ENCODE results near the gene CLDN10. TPM values are rescaled to one million over a fixed set of nuclear protein-coding genes. Genes with fewer than 3 reads are reported as not detected.

CLDN10 gene
- polyA plus RNA-seq, 1 donor from 2014 or later, result not detected

GRCh38 chr13:95547531-95548167 lies 4.9 kb upstream of the CLDN10 start:
- no peak for TF ChIP-seq POLR2AphosphoS5 (IDR thresholded peaks at IDR 0.05)
- TF ChIP-seq TAF1 (IDR thresholded peaks at IDR 0.05; ENCODE audit: low read depth), result no peak
- no peak for TF ChIP-seq RAD21 (conservative IDR thresholded peaks at IDR 0.05)
- TF ChIP-seq EZH2 (IDR thresholded peaks at IDR 0.05; ENCODE audit: borderline replicate concordance, insufficient read depth, low read length, poor library complexity, severe bottlenecking), result no peak
- no peak for TF ChIP-seq EP300 (conservative IDR thresholded peaks at IDR 0.05; ENCODE audit: poor library complexity, severe bottlenecking)
- TF ChIP-seq MXI1 (conservative IDR thresholded peaks at IDR 0.05; ENCODE audit: poor library complexity, severe bottlenecking), result no peak
- no peak for TF ChIP-seq REST (IDR thresholded peaks at IDR 0.05; ENCODE audit: borderline replicate concordance)
- TF ChIP-seq CTCF (IDR thresholded peaks at IDR 0.05; ENCODE audit: poor library complexity, severe bottlenecking), result no peak
- TF ChIP-seq SMC3 (conservative IDR thresholded peaks at IDR 0.05; ENCODE audit: poor library complexity), result no peak
- H3K4me3 ChIP-seq (ENCODE audit: low read length), result no peak overlapping the region
- H4K20me1 ChIP-seq (ENCODE audit: insufficient read depth), result no peaks in the 10 kb centered on the region
- peaks cover 14% of the 10 kb centered on the region for H3K27me3 ChIP-seq (ENCODE audit: insufficient read depth, low read depth, low read length)
- no peaks in the 10 kb centered on the region for H3F3A ChIP-seq (ENCODE audit: insufficient read depth, low read length, poor library complexity, severe bottlenecking)
- no peak overlapping the region for H3K9ac ChIP-seq (ENCODE audit: low read length)
- H3K9me3 ChIP-seq (ENCODE audit: low read length), result no peaks in the 10 kb centered on the region
- no peaks in the 10 kb centered on the region for H3K9me2 ChIP-seq (ENCODE audit: insufficient read depth, low read length)
- no peak overlapping the region for H3K4me2 ChIP-seq (ENCODE audit: low read length)
- no peaks in the 10 kb centered on the region for H3K36me3 ChIP-seq (ENCODE audit: insufficient read depth, low read length)
- H3K27ac ChIP-seq (ENCODE audit: low read length), result no peak overlapping the region
- H3K79me2 ChIP-seq (replicated peaks; ENCODE audit: insufficient read depth, low read length), result no peaks in the 10 kb centered on the region
- no peak overlapping the region for H2AFZ ChIP-seq (ENCODE audit: low read depth, low read length)

DNA sequence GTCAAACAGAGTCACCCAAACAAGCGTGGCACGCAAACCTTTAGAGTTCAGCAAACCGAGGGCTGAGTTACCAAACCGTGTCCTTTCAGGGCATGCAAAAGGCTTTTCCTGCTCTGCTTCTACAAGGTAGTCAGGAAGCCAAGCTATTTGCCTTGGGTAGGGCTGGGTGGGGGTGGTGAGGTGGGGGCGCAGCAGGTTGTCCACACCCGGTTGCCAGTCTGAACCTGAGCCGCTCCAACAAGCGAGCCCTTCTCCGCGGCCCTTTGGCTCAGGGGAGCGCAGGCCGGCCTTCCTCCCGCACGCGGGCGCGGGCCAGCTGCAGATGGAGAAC lies 347 bp upstream of the CLDN10 start:
- no peaks in the 10 kb centered on the region for H3K36me3 ChIP-seq (ENCODE audit: insufficient read depth, low read length)
- no peaks in the 10 kb centered on the region for H3K9me3 ChIP-seq (ENCODE audit: low read length)
- no peaks in the 10 kb centered on the region for H3K9me2 ChIP-seq (ENCODE audit: insufficient read depth, low read length)
- H3K9ac ChIP-seq (ENCODE audit: low read length), result no peak overlapping the region
- no peak overlapping the region for H3K4me2 ChIP-seq (ENCODE audit: low read length)
- no peaks in the 10 kb centered on the region for H4K20me1 ChIP-seq (ENCODE audit: insufficient read depth)
- peaks cover 29% of the 10 kb centered on the region for H3K27me3 ChIP-seq (ENCODE audit: insufficient read depth, low read depth, low read length)
- no peaks in the 10 kb centered on the region for H3K79me2 ChIP-seq (replicated peaks; ENCODE audit: insufficient read depth, low read length)
- no peak for TF ChIP-seq CTCF (IDR thresholded peaks at IDR 0.05; ENCODE audit: poor library complexity, severe bottlenecking)
- no peak for TF ChIP-seq EZH2 (IDR thresholded peaks at IDR 0.05; ENCODE audit: borderline replicate concordance, insufficient read depth, low read length, poor library complexity, severe bottlenecking)
- TF ChIP-seq POLR2AphosphoS5 (IDR thresholded peaks at IDR 0.05), result no peak
- no peaks in the 10 kb centered on the region for H3F3A ChIP-seq (ENCODE audit: insufficient read depth, low read length, poor library complexity, severe bottlenecking)
- H3K4me3 ChIP-seq (ENCODE audit: low read length), result peak overlapping the region; percentile 51
- H2AFZ ChIP-seq (ENCODE audit: low read depth, low read length), result no peak overlapping the region
- no peak overlapping the region for H3K27ac ChIP-seq (ENCODE audit: low read length)
